K562 (cell line): ENCODE measurements around the gene UGT2B15.

Source experiments
- ADNP ChIP-seq: fragments of 200-800 bp; sonication (Bioruptor generic); IDR thresholded peaks from 2 replicates; pipeline ENCODE4 v1.6.1; 2016; ENCODE audit warnings: missing genetic modification characterization, missing compliant biosample characterization
- ARID2 ChIP-seq: fragments of 450-650 bp; IDR thresholded peaks from 2 replicates; pipeline ENCODE4 v1.6.1; 2017; ENCODE audit warnings: antibody characterized with exemption, mild to moderate bottlenecking
- ATF6 ChIP-seq: sonication (generic); formaldehyde crosslinking; IDR thresholded peaks from 2 replicates; pipeline ENCODE4 v1.4.0; 2020; ENCODE audit warnings: mild to moderate bottlenecking, missing genetic modification reagents
- DACH1 ChIP-seq: fragments of 450-650 bp; IDR thresholded peaks from 2 replicates; pipeline ENCODE4 v1.6.1; 2018; ENCODE audit not compliant: partially characterized antibody
- PBX2 ChIP-seq, 2 experiments: IDR thresholded peaks in 1 of 2; conservative IDR thresholded peaks in 1 of 2; 2 replicates each; pipeline ENCODE4 v1.6.1; 2016; ENCODE audit warnings: low read depth in 2 of 2, mild to moderate bottlenecking in 1 of 2, missing compliant biosample characterization in 1 of 2, missing genetic modification characterization in 1 of 2, moderate library complexity in 1 of 2
- POLR2AphosphoS5 ChIP-seq: IDR thresholded peaks from 2 replicates; pipeline ENCODE4 v1.6.1; 2011; ENCODE audit warnings: mild to moderate bottlenecking, low read depth, low read length, moderate library complexity; ENCODE audit not compliant: control insufficient read depth, insufficient read depth
- PTRF ChIP-seq: fragments of 450-650 bp; IDR thresholded peaks from 2 replicates; pipeline ENCODE4 v1.6.1; 2016; ENCODE audit warnings: mild to moderate bottlenecking, missing genetic modification characterization, missing compliant biosample characterization
- SMARCA5 ChIP-seq: fragments of 450-650 bp; IDR thresholded peaks from 2 replicates; pipeline ENCODE4 v1.6.1; 2016
- VEZF1 ChIP-seq: fragments of 200-800 bp; sonication (Bioruptor generic); IDR thresholded peaks from 2 replicates; pipeline ENCODE4 v1.6.1; 2017; ENCODE audit warnings: missing genetic modification characterization, missing compliant biosample characterization

- no peak for TF ChIP-seq VEZF1
- TF ChIP-seq PTRF (tag), result no peak
- no peak for TF ChIP-seq PBX2 (CRISPR knock-in tag; IDR thresholded peaks at IDR 0.05; ENCODE audit: low read depth)
- TF ChIP-seq PBX2 (tag; conservative IDR thresholded peaks at IDR 0.05; ENCODE audit: low read depth), result no peak
- no peak for TF ChIP-seq ADNP (tag)
- no peak for TF ChIP-seq POLR2AphosphoS5
- TF ChIP-seq DACH1, result no peak
- TF ChIP-seq ATF6 (CRISPR knock-in tag), result no peak
- TF ChIP-seq ARID2, result no peak
- TF ChIP-seq SMARCA5, result no peak
These were observed 56.7 kb downstream of the UGT2B15 start for GRCh38 chr4:68613752-68614151.
